Neural cell (in vitro differentiated cells): ENCODE data around the gene CELSR2.

Source experiments
- RAD21 ChIP-seq: fragments of 450-650 bp; conservative IDR thresholded peaks from 2 replicates; pipeline ENCODE4 v1.6.1; 2014; ENCODE audit warnings: antibody characterized with exemption, mild to moderate bottlenecking, moderate library complexity
- TF ChIP-seq, protein P1 (sequence below): fragments of 450-650 bp; IDR thresholded peaks from 2 replicates; pipeline ENCODE4 v1.5.1; 2014; ENCODE audit warnings: antibody characterized with exemption, mild to moderate bottlenecking, moderate library complexity; ENCODE audit not compliant: poor library complexity, severe bottlenecking
- TF ChIP-seq, protein P2 (sequence below): IDR thresholded peaks from 2 replicates; pipeline ENCODE4 v1.6.1; 2012; ENCODE audit warnings: borderline replicate concordance

DNA sequence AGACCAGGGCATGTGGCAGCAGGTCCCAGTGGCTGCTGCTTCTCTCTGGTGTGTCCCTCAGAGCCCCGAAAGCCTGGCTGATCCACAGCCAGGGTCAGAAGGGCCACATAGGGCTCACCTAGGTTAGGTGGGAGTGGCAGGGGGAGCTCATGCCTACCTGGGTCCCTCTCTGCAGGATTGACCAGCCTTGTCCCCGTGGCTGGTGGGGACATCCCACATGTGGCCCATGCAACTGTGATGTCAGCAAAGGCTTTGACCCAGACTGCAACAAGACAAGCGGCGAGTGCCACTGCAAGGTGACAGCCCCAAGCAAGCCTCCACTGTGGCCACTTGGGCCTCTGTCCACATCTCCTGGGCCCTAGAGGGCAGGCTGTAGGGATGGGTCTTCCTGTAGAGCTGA is 15.7 kb downstream of the CELSR2 start:
- no peak for TF ChIP-seq RAD21
- TF ChIP-seq, protein P1, sequence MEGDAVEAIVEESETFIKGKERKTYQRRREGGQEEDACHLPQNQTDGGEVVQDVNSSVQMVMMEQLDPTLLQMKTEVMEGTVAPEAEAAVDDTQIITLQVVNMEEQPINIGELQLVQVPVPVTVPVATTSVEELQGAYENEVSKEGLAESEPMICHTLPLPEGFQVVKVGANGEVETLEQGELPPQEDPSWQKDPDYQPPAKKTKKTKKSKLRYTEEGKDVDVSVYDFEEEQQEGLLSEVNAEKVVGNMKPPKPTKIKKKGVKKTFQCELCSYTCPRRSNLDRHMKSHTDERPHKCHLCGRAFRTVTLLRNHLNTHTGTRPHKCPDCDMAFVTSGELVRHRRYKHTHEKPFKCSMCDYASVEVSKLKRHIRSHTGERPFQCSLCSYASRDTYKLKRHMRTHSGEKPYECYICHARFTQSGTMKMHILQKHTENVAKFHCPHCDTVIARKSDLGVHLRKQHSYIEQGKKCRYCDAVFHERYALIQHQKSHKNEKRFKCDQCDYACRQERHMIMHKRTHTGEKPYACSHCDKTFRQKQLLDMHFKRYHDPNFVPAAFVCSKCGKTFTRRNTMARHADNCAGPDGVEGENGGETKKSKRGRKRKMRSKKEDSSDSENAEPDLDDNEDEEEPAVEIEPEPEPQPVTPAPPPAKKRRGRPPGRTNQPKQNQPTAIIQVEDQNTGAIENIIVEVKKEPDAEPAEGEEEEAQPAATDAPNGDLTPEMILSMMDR: no peak
- TF ChIP-seq, protein P2, sequence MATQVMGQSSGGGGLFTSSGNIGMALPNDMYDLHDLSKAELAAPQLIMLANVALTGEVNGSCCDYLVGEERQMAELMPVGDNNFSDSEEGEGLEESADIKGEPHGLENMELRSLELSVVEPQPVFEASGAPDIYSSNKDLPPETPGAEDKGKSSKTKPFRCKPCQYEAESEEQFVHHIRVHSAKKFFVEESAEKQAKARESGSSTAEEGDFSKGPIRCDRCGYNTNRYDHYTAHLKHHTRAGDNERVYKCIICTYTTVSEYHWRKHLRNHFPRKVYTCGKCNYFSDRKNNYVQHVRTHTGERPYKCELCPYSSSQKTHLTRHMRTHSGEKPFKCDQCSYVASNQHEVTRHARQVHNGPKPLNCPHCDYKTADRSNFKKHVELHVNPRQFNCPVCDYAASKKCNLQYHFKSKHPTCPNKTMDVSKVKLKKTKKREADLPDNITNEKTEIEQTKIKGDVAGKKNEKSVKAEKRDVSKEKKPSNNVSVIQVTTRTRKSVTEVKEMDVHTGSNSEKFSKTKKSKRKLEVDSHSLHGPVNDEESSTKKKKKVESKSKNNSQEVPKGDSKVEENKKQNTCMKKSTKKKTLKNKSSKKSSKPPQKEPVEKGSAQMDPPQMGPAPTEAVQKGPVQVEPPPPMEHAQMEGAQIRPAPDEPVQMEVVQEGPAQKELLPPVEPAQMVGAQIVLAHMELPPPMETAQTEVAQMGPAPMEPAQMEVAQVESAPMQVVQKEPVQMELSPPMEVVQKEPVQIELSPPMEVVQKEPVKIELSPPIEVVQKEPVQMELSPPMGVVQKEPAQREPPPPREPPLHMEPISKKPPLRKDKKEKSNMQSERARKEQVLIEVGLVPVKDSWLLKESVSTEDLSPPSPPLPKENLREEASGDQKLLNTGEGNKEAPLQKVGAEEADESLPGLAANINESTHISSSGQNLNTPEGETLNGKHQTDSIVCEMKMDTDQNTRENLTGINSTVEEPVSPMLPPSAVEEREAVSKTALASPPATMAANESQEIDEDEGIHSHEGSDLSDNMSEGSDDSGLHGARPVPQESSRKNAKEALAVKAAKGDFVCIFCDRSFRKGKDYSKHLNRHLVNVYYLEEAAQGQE: no peak
